Parathyroid adenoma (tissue), 2 donors: ENCODE data around the gene FZD4.

ENCODE experiments used
- H2AFZ ChIP-seq: fragments of 300-600 bp; sonication (generic); one replicate; pipeline ENCODE4 v1.7.0; 2017; ENCODE audit warnings: antibody characterized with exemption, mild to moderate bottlenecking
- H3K27ac ChIP-seq: fragments of 300-600 bp; sonication (generic); one replicate; pipeline ENCODE4 v1.7.0; 2017
- H3K27me3 ChIP-seq: fragments of 300-600 bp; sonication (generic); one replicate; pipeline ENCODE4 v1.7.0; 2017; ENCODE audit warnings: low read length; ENCODE audit not compliant: control insufficient read depth, insufficient read depth
- H3K36me3 ChIP-seq: fragments of 300-600 bp; sonication (generic); one replicate; pipeline ENCODE4 v1.7.0; 2017; ENCODE audit warnings: low read length; ENCODE audit not compliant: control insufficient read depth, insufficient read depth
- H3K4me1 ChIP-seq: fragments of 300-600 bp; sonication (generic); one replicate; pipeline ENCODE4 v1.7.0; 2017; ENCODE audit warnings: control low read depth
- H3K4me2 ChIP-seq: fragments of 300-600 bp; sonication (generic); one replicate; pipeline ENCODE4 v1.7.0; 2017; ENCODE audit warnings: low read length
- H3K4me3 ChIP-seq: fragments of 300-600 bp; sonication (generic); one replicate; pipeline ENCODE4 v1.7.0; 2017; ENCODE audit warnings: low read depth, low read length
- H3K79me2 ChIP-seq: fragments of 300-600 bp; sonication (generic); one replicate; pipeline ENCODE4 v1.7.0; 2017; ENCODE audit warnings: control low read depth
- H3K9ac ChIP-seq: fragments of 300-600 bp; sonication (generic); one replicate; pipeline ENCODE4 v1.7.0; 2017; ENCODE audit warnings: mild to moderate bottlenecking
- H3K9me3 ChIP-seq: fragments of 300-600 bp; sonication (generic); one replicate; pipeline ENCODE4 v1.7.0; 2017; ENCODE audit warnings: low read length; ENCODE audit not compliant: control insufficient read depth
- TF ChIP-seq, protein P1 (sequence below): fragments of 300-600 bp; sonication (generic); IDR thresholded peaks from one replicate; pipeline ENCODE4 v1.7.0; 2017; ENCODE audit warnings: antibody characterized with exemption, mild to moderate bottlenecking
- donor health status: primary hyperparathyroidism.

Gene FZD4

GRCh38 chr11:86896441-86896841 lies 58.8 kb downstream of the FZD4 start:
- TF ChIP-seq, protein P1, sequence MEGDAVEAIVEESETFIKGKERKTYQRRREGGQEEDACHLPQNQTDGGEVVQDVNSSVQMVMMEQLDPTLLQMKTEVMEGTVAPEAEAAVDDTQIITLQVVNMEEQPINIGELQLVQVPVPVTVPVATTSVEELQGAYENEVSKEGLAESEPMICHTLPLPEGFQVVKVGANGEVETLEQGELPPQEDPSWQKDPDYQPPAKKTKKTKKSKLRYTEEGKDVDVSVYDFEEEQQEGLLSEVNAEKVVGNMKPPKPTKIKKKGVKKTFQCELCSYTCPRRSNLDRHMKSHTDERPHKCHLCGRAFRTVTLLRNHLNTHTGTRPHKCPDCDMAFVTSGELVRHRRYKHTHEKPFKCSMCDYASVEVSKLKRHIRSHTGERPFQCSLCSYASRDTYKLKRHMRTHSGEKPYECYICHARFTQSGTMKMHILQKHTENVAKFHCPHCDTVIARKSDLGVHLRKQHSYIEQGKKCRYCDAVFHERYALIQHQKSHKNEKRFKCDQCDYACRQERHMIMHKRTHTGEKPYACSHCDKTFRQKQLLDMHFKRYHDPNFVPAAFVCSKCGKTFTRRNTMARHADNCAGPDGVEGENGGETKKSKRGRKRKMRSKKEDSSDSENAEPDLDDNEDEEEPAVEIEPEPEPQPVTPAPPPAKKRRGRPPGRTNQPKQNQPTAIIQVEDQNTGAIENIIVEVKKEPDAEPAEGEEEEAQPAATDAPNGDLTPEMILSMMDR, result no peak
- Histone ChIP-seq H3K4me1 (no peaks in the 10 kb centered on the region), H3K4me3 (no peak overlapping the region), H3K9ac (no peak overlapping the region), H3K27me3 (no peaks in the 10 kb centered on the region), H3K9me3 (no peaks in the 10 kb centered on the region), H2AFZ (no peak overlapping the region), H3K27ac (no peak overlapping the region), H3K36me3 (no peaks in the 10 kb centered on the region), H3K79me2 (no peaks in the 10 kb centered on the region), H3K4me2 (no peak overlapping the region)
